ENCODE measurements around the gene PACRG.

DNA sequence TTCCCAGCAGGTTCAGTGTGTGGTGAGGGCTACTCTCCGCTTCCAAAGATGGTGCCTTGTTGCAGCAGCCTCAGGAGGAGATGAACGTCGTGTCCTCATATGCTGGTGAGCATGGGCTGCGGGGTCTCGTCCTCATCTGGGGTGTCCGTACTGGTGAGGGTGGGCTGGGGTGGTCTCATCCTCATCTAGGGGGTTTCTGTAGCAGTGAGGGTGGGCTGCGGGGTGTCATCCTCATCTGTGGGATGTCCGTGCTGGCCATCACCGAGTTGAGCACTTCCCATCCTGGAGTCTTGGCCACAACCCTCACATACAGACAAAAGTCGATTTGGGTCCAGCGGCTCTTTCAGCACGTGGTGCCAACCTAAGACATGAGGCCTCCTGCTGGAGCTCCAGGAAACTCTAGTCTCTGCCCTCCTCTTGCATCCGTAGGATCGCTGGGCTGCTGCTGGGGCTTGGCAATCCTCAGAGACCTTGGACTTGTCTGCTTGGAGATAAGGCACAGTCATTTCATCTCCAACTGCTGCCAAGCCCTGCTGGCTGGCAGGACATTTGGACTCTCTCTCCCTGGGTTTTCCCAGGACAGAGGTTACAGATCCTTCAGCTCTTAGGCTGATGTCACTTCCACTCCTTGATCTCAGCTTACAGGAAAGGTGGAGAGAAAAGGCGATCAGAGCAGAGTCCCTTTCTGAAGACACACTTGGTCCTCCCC, 160.4 kb downstream of the PACRG start:
- TF ChIP-seq TAF1 (IDR thresholded peaks at IDR 0.05; ENCODE audit: borderline replicate concordance, insufficient read depth, low read length): no peak
- TF ChIP-seq, protein P1, sequence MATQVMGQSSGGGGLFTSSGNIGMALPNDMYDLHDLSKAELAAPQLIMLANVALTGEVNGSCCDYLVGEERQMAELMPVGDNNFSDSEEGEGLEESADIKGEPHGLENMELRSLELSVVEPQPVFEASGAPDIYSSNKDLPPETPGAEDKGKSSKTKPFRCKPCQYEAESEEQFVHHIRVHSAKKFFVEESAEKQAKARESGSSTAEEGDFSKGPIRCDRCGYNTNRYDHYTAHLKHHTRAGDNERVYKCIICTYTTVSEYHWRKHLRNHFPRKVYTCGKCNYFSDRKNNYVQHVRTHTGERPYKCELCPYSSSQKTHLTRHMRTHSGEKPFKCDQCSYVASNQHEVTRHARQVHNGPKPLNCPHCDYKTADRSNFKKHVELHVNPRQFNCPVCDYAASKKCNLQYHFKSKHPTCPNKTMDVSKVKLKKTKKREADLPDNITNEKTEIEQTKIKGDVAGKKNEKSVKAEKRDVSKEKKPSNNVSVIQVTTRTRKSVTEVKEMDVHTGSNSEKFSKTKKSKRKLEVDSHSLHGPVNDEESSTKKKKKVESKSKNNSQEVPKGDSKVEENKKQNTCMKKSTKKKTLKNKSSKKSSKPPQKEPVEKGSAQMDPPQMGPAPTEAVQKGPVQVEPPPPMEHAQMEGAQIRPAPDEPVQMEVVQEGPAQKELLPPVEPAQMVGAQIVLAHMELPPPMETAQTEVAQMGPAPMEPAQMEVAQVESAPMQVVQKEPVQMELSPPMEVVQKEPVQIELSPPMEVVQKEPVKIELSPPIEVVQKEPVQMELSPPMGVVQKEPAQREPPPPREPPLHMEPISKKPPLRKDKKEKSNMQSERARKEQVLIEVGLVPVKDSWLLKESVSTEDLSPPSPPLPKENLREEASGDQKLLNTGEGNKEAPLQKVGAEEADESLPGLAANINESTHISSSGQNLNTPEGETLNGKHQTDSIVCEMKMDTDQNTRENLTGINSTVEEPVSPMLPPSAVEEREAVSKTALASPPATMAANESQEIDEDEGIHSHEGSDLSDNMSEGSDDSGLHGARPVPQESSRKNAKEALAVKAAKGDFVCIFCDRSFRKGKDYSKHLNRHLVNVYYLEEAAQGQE (IDR thresholded peaks at IDR 0.05; ENCODE audit: insufficient read depth in 1 of 2, low read depth in 2 of 2, low read length in 2 of 2): no peak
